A549 (cell line): ENCODE results near the gene RRAS2. TPM values are rescaled to one million over a fixed set of nuclear protein-coding genes. Genes with fewer than 3 reads are reported as not detected.

Experiments used
- ATAC-seq, 2 experiments: fragments of 200-7000 bp in 1 of 2; fragments of >200 bp in 1 of 2; cut with Nextera tagmentation in 1 of 2; cut with Tn5 transposase in 1 of 2; 3 replicates each; pipeline versions ENCODE4 v1.8.0 to v1.9.1; 2018 to 2020; ENCODE audit warnings: mild to moderate bottlenecking in 1 of 2, moderate library complexity in 1 of 2
- CTCF ChIA-PET: fragments of 300-600 bp; sonication (Branson Sonifier 250); formaldehyde crosslinking; extraction: SDS; loops from one replicate; lab custom pipeline; 2021; ENCODE audit warnings: antibody characterized with exemption, inconsistent platforms; lab: Yijun Ruan, JAX
- POLR2A ChIA-PET: fragments of 350-600 bp; formaldehyde crosslinking; extraction: SDS; loops from one replicate; lab custom pipeline; 2021; ENCODE audit warnings: antibody characterized with exemption, inconsistent platforms; lab: Yijun Ruan, JAX
- DNase-seq, 2 experiments: peaks; one replicate each; pipeline versions ENCODE4 v3.0.0 to v3.0.0-alpha.2; 2011 to 2016; ENCODE audit warnings: low read depth in 1 of 2, low spot score in 1 of 2
- FAIRE-seq: peaks from 2 replicates; lab custom pipeline; 2011; peaks lifted over from hg19 to GRCh38; lab: Jason Lieb, UNC
- H3K27ac ChIP-seq, 2 experiments: fragments of >200 bp; sonication (Bioruptor Twin); formaldehyde crosslinking; 3 replicates each; pipeline ENCODE4 v1.5.1; 2016 to 2017
- H3K4me1 ChIP-seq: fragments of >200 bp; sonication (Bioruptor Twin); formaldehyde crosslinking; 3 replicates; pipeline ENCODE4 v1.6.1; 2016
- H3K4me2 ChIP-seq: fragments of >200 bp; sonication (Bioruptor Twin); formaldehyde crosslinking; 3 replicates; pipeline ENCODE4 v1.6.1; 2016
- H3K4me3 ChIP-seq: fragments of >200 bp; sonication (Bioruptor Twin); formaldehyde crosslinking; 3 replicates; pipeline ENCODE4 v1.5.1; 2016
- H3K9me3 ChIP-seq: fragments of >200 bp; sonication (Bioruptor Twin); formaldehyde crosslinking; 3 replicates; pipeline ENCODE4 v1.6.1; 2016
- BHLHE40 ChIP-seq: IDR thresholded peaks from 2 replicates; pipeline ENCODE4 v1.6.1; 2012; ENCODE audit warnings: low read depth, low read length, inconsistent platforms
- CBX8 ChIP-seq: fragments of 200-600 bp; sonication (generic); IDR thresholded peaks from 2 replicates; pipeline ENCODE4 v1.6.1; 2016
- EP300 ChIP-seq, 2 experiments: fragments of >200 bp; sonication (Bioruptor Twin); formaldehyde crosslinking; IDR thresholded peaks; 2 replicates in 1 of 2; 3 replicates in 1 of 2; pipeline ENCODE4 v1.6.1; 2016 to 2017
- ESRRA ChIP-seq: fragments of 150-350 bp; IDR thresholded peaks from 2 replicates; pipeline ENCODE4 v1.6.1; 2014; ENCODE audit warnings: mild to moderate bottlenecking, low read length, borderline replicate concordance
- FOXS1 ChIP-seq: fragments of 250-450 bp; sonication (Bioruptor Pico); IDR thresholded peaks from 2 replicates; pipeline ENCODE4 v1.5.0; 2020; ENCODE audit warnings: mild to moderate bottlenecking, moderate library complexity
- HDAC2 ChIP-seq: fragments of 200-600 bp; sonication (generic); IDR thresholded peaks from 2 replicates; pipeline ENCODE4 v1.6.1; 2016
- HOXB13 ChIP-seq: fragments of 250-450 bp; sonication (Bioruptor Pico); IDR thresholded peaks from 2 replicates; pipeline ENCODE4 v1.5.0; 2020; ENCODE audit warnings: low read depth, mild to moderate bottlenecking, moderate library complexity
- HOXB5 ChIP-seq: fragments of 250-450 bp; sonication (Bioruptor Pico); IDR thresholded peaks from 2 replicates; pipeline ENCODE4 v1.5.0; 2020; ENCODE audit warnings: mild to moderate bottlenecking, moderate library complexity
- KDM1A ChIP-seq: fragments of 200-600 bp; sonication (generic); IDR thresholded peaks from 2 replicates; pipeline ENCODE4 v1.6.1; 2016; ENCODE audit warnings: low read depth, mild to moderate bottlenecking
- KDM5A ChIP-seq: fragments of 200-600 bp; sonication (generic); IDR thresholded peaks from 2 replicates; pipeline ENCODE4 v1.6.1; 2016; ENCODE audit warnings: antibody characterized with exemption, mild to moderate bottlenecking
- MAFK ChIP-seq: fragments of 450-650 bp; IDR thresholded peaks from 2 replicates; pipeline ENCODE4 v1.6.1; 2014; ENCODE audit not compliant: partially characterized antibody
- MYC ChIP-seq: IDR thresholded peaks from 2 replicates; pipeline ENCODE4 v1.6.1; 2012; ENCODE audit warnings: mild to moderate bottlenecking, inconsistent platforms, low read length, improper control_type of control experiment, borderline replicate concordance
- NFE2L2 ChIP-seq: fragments of 150-350 bp; conservative IDR thresholded peaks from 2 replicates; pipeline ENCODE4 v1.6.1; 2014; ENCODE audit warnings: low read length
- PHF8 ChIP-seq: fragments of 200-600 bp; sonication (generic); IDR thresholded peaks from 2 replicates; pipeline ENCODE4 v1.6.1; 2016; ENCODE audit warnings: low read depth, mild to moderate bottlenecking, antibody characterized with exemption, moderate library complexity, borderline replicate concordance
- RAD21 ChIP-seq, 2 experiments: fragments of >200 bp in 1 of 2; sonication (Bioruptor Twin) in 1 of 2; formaldehyde crosslinking in 1 of 2; IDR thresholded peaks in 1 of 2; conservative IDR thresholded peaks in 1 of 2; 2 replicates in 1 of 2; 3 replicates in 1 of 2; pipeline ENCODE4 v1.6.1; 2012 to 2018; ENCODE audit warnings: inconsistent platforms in 1 of 2
- SREBF2 ChIP-seq: fragments of 450-650 bp; IDR thresholded peaks from 2 replicates; pipeline ENCODE4 v1.6.1; 2014; ENCODE audit warnings: mild to moderate bottlenecking, moderate library complexity
- TP53 ChIP-seq: fragments of 250-450 bp; sonication (Bioruptor Pico); IDR thresholded peaks from 2 replicates; pipeline ENCODE4 v1.5.0; 2021; ENCODE audit warnings: mild to moderate bottlenecking, moderate library complexity
- WGBS: methylation state at CpG from one replicate; pipeline ENCODE4 v1.1.6; 2017; ENCODE audit errors: missing lambda C conversion rate; 5-methylcytosine and 5-hydroxymethylcytosine counted together
- polyA plus RNA-seq, 4 experiments: library from polyadenylated mRNA; depleted of rRNA in 3 of 4; stranded (reverse); fragments of >200 nt; fragmentation: RNase III in 1 of 4; extraction: RNeasy Plus Mini Kit Qiagen cat#74134 plus additional on column Dnase treatment in 1 of 4; gene quantifications; 2 replicates in 3 of 4; 3 replicates in 1 of 4; pipeline ENCODE4 v1.2.3, GENCODE V29; 2011 to 2017
- TF ChIP-seq, protein P1 (sequence below): fragments of 450-650 bp; IDR thresholded peaks from 2 replicates; pipeline ENCODE4 v1.6.1; 2014; ENCODE audit warnings: antibody characterized with exemption
- TF ChIP-seq, protein P2 (sequence below): IDR thresholded peaks from 2 replicates; pipeline ENCODE4 v1.6.1; 2012; ENCODE audit warnings: low read depth, borderline replicate concordance
- TF ChIP-seq, protein P3 (sequence below): fragments of >200 bp; sonication (Bioruptor Twin); formaldehyde crosslinking; IDR thresholded peaks from 3 replicates; pipeline ENCODE4 v1.6.1; 2016
- TF ChIP-seq, protein P4 (sequence below): IDR thresholded peaks from 2 replicates; pipeline ENCODE4 v1.6.1; 2012
- TF ChIP-seq, protein P5 (sequence below): fragments of 250-450 bp; sonication (Bioruptor Pico); IDR thresholded peaks from 2 replicates; pipeline ENCODE4 v1.5.0; 2020; ENCODE audit warnings: low read depth, mild to moderate bottlenecking, moderate library complexity
- TF ChIP-seq, protein P6 (sequence below): fragments of 200-600 bp; sonication (generic); IDR thresholded peaks from 2 replicates; pipeline ENCODE4 v1.6.1; 2016; ENCODE audit warnings: antibody characterized with exemption, mild to moderate bottlenecking, moderate library complexity

RRAS2 gene
- polyA plus RNA-seq, 2 of the 4 experiments (the other 2 are of a cell fraction), result 37.9 to 48.2 TPM

DNA sequence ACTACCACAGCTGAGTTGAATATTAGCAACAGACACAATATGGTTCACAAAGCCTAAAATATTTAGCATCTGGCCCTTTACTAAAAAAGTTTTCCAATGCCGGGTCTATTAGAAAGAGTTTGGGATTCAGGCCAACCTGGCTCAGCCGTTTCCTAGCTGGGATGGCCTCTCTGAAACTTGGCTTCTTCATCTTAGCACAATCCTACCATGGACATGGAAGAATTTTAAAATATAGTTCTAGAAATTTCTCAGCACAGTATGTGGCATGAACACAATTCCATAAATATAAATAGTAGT lies 103.8 kb downstream of the RRAS2 start:
- H3K4me2 ChIP-seq, result no peak overlapping the region
- DNase-seq (no peak), FAIRE-seq (no peak), ATAC-seq (no peak)
- ChIA-PET CTCF (interaction anchor here (6.1 kb wide), 1 partner anchor 484 kb away, joined by 43 read pairs; no protein-coding TSS in a partner anchor), POLR2A (no interaction called here)
- no peaks in the 10 kb centered on the region for H3K9me3 ChIP-seq
- no peak for TF ChIP-seq ESRRA
- TF ChIP-seq HOXB5 (CRISPR knock-in tag), result no peak
- TF ChIP-seq BHLHE40, result no peak
- no peak for TF ChIP-seq EP300 (IDR thresholded peaks at IDR 0.05)
- no peak for TF ChIP-seq KDM1A
- TF ChIP-seq, protein P1, sequence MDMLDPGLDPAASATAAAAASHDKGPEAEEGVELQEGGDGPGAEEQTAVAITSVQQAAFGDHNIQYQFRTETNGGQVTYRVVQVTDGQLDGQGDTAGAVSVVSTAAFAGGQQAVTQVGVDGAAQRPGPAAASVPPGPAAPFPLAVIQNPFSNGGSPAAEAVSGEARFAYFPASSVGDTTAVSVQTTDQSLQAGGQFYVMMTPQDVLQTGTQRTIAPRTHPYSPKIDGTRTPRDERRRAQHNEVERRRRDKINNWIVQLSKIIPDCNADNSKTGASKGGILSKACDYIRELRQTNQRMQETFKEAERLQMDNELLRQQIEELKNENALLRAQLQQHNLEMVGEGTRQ, result no peak
- TF ChIP-seq, protein P2, sequence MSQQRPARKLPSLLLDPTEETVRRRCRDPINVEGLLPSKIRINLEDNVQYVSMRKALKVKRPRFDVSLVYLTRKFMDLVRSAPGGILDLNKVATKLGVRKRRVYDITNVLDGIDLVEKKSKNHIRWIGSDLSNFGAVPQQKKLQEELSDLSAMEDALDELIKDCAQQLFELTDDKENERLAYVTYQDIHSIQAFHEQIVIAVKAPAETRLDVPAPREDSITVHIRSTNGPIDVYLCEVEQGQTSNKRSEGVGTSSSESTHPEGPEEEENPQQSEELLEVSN, result no peak
- TF ChIP-seq, protein P3, sequence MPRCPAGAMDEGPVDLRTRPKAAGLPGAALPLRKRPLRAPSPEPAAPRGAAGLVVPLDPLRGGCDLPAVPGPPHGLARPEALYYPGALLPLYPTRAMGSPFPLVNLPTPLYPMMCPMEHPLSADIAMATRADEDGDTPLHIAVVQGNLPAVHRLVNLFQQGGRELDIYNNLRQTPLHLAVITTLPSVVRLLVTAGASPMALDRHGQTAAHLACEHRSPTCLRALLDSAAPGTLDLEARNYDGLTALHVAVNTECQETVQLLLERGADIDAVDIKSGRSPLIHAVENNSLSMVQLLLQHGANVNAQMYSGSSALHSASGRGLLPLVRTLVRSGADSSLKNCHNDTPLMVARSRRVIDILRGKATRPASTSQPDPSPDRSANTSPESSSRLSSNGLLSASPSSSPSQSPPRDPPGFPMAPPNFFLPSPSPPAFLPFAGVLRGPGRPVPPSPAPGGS, result no peak
- TF ChIP-seq MYC, result no peak
- TF ChIP-seq HOXB13 (CRISPR knock-in tag), result no peak
- WGBS, result 32% methylated on average over 2 of the region's 2 CpGs
- H3K4me3 ChIP-seq, result no peak overlapping the region
- H3K4me1 ChIP-seq, result peaks cover 20% of the 10 kb centered on the region
- H3K27ac ChIP-seq, result no peak overlapping the region

DNA sequence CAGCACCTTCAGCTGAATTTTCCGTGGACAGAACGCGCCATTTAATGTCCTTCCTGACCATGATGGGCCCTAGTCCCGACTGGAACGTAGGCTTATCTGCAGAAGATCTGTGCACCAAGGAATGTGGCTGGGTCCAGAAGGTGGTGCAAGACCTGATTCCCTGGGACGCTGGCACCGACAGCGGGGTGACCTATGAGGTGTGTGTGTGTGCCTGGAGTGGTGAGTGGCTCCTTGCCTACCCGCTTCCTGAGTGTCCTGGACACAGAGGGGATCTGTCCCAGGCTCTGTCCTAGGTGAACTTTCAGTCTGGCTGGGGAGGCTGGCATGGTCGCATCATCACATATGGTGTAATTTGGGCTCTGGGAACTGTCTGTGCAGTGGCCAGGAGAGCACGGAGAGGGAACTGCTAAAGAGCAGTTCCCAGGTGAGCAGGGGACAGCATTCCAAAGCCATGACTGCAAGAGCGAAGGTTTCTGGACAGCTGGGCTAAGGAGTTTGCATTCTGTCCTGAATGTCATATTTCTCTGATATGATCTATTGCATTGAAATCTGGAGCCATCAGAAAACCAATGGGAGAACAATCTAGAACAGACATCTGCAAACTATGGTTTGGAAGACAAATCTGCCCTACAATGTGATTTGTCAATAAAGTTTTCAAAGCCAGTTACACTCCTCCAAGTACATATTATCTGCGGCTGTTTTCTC lies 104.3 kb downstream of the RRAS2 start:
- WGBS, result 70% methylated on average over 13 of the region's 13 CpGs
- no peaks in the 10 kb centered on the region for H3K9me3 ChIP-seq
- TF ChIP-seq CBX8 (no peak), PHF8 (no peak), KDM5A (no peak), TP53 (CRISPR knock-in tag) (no peak), HDAC2 (no peak), RAD21 (conservative IDR thresholded peaks at IDR 0.05 in 1 of 2, IDR thresholded peaks at IDR 0.05 in 1 of 2) (no peak), NFE2L2 (no peak), SREBF2 (no peak), MAFK (no peak), FOXS1 (CRISPR knock-in tag) (no peak)
- TF ChIP-seq, protein P4, sequence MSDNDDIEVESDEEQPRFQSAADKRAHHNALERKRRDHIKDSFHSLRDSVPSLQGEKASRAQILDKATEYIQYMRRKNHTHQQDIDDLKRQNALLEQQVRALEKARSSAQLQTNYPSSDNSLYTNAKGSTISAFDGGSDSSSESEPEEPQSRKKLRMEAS, result no peak
- TF ChIP-seq, protein P5, sequence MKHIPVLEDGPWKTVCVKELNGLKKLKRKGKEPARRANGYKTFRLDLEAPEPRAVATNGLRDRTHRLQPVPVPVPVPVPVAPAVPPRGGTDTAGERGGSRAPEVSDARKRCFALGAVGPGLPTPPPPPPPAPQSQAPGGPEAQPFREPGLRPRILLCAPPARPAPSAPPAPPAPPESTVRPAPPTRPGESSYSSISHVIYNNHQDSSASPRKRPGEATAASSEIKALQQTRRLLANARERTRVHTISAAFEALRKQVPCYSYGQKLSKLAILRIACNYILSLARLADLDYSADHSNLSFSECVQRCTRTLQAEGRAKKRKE, result no peak
- TF ChIP-seq, protein P6, sequence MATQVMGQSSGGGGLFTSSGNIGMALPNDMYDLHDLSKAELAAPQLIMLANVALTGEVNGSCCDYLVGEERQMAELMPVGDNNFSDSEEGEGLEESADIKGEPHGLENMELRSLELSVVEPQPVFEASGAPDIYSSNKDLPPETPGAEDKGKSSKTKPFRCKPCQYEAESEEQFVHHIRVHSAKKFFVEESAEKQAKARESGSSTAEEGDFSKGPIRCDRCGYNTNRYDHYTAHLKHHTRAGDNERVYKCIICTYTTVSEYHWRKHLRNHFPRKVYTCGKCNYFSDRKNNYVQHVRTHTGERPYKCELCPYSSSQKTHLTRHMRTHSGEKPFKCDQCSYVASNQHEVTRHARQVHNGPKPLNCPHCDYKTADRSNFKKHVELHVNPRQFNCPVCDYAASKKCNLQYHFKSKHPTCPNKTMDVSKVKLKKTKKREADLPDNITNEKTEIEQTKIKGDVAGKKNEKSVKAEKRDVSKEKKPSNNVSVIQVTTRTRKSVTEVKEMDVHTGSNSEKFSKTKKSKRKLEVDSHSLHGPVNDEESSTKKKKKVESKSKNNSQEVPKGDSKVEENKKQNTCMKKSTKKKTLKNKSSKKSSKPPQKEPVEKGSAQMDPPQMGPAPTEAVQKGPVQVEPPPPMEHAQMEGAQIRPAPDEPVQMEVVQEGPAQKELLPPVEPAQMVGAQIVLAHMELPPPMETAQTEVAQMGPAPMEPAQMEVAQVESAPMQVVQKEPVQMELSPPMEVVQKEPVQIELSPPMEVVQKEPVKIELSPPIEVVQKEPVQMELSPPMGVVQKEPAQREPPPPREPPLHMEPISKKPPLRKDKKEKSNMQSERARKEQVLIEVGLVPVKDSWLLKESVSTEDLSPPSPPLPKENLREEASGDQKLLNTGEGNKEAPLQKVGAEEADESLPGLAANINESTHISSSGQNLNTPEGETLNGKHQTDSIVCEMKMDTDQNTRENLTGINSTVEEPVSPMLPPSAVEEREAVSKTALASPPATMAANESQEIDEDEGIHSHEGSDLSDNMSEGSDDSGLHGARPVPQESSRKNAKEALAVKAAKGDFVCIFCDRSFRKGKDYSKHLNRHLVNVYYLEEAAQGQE, result no peak
- POLR2A ChIA-PET, result no interaction called here
- DNase-seq, result no peak
- no peak overlapping the region for H3K27ac ChIP-seq
- H3K4me3 ChIP-seq, result no peak overlapping the region
- CTCF ChIA-PET, result interaction anchor here (3.7 to 6.1 kb wide), 3 partner anchors 164 to 483 kb away, joined by 11 to 63 read pairs (median 43); no protein-coding TSS in a partner anchor
- H3K4me1 ChIP-seq, result peaks cover 20% of the 10 kb centered on the region
- no peak for ATAC-seq
- no peak for FAIRE-seq
- no peak overlapping the region for H3K4me2 ChIP-seq
